Fibroblast of pulmonary artery (primary cell): ENCODE results near the gene SMIM7.

Experiments used
- DNase-seq: peaks from one replicate; pipeline ENCODE4 v3.0.0-alpha.2; 2010; ENCODE audit warnings: low read depth
- H3K4me3 ChIP-seq: replicated peaks from 2 replicates; pipeline ENCODE4 v1.5.1; 2011; ENCODE audit warnings: low read depth, mild to moderate bottlenecking, control low read depth, low read length, moderate library complexity
- TF ChIP-seq, protein P1 (sequence below): IDR thresholded peaks from 2 replicates; pipeline ENCODE4 v1.5.1; 2011; ENCODE audit warnings: mild to moderate bottlenecking, control low read depth, low read length, inconsistent platforms; ENCODE audit errors: missing control alignments

SMIM7 gene

DNA sequence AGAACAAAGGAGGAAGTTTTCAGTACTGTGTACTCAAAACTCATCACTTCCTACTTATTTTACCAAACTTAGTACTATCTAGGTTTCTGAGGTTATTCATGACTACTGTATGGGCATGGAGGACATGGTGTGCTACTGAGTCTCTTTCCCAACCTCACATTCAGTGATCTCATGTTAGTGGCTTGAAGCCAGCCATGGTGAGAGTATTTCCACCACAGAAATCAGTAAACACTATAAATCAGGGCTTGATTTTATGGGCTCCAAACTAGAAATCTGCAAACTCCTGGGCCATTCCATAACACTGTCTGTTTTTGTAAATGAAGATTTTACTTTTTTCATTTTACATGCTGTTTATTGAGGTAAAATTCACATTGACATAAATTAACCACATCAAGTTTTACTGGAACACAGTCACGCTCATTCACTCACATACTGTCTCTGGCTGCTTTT, 51.6 kb downstream of the SMIM7 start:
- DNase-seq, result peak; percentile 90
- no peak overlapping the region for H3K4me3 ChIP-seq
- TF ChIP-seq, protein P1, sequence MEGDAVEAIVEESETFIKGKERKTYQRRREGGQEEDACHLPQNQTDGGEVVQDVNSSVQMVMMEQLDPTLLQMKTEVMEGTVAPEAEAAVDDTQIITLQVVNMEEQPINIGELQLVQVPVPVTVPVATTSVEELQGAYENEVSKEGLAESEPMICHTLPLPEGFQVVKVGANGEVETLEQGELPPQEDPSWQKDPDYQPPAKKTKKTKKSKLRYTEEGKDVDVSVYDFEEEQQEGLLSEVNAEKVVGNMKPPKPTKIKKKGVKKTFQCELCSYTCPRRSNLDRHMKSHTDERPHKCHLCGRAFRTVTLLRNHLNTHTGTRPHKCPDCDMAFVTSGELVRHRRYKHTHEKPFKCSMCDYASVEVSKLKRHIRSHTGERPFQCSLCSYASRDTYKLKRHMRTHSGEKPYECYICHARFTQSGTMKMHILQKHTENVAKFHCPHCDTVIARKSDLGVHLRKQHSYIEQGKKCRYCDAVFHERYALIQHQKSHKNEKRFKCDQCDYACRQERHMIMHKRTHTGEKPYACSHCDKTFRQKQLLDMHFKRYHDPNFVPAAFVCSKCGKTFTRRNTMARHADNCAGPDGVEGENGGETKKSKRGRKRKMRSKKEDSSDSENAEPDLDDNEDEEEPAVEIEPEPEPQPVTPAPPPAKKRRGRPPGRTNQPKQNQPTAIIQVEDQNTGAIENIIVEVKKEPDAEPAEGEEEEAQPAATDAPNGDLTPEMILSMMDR, result no peak

DNA sequence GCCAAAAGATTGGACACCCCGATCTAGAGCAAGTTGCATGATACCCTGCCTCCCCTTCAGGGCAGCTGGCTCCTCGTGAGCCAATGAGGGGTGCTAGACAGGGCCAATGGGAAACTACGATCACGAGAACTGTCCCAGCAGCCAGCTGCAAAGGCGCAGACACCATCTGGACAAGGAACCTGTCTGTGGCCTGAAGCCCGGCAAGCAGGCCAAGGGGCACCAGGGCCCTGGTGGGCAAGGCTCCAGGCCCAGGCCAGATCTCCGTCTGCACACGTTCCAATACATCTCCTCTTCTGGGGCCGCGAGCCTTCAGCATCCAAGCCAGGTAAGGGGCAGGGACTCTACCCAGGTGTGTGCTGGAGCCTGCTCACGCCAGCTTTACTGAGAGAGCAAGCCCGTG, 52.1 kb downstream of the SMIM7 start:
- TF ChIP-seq, protein P1, result no peak
- no peak for DNase-seq
- H3K4me3 ChIP-seq, result no peak overlapping the region

DNA sequence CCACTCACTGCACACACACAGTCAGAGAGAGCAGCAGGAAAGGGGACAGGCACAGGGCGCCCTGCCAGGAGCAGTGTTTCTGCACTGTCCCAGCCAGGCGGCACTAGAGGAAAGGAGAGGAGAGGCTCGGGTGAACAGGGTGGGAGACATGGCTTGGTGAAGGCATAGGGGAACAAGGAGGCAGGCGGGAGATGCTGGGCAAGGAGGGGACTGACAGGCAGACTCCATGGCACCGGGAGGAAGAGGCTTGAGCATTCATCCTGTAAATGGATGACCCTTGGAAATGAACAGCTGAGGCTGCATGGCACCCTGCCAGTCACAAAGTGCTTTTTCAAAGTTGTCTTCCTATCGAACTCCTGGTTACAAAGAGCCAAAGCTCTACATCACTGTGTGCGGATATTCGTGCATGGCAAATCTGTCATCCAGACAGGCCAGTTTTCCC, 54.4 kb downstream of the SMIM7 start:
- TF ChIP-seq, protein P1, result no peak
- no peak for DNase-seq
- no peak overlapping the region for H3K4me3 ChIP-seq

DNA sequence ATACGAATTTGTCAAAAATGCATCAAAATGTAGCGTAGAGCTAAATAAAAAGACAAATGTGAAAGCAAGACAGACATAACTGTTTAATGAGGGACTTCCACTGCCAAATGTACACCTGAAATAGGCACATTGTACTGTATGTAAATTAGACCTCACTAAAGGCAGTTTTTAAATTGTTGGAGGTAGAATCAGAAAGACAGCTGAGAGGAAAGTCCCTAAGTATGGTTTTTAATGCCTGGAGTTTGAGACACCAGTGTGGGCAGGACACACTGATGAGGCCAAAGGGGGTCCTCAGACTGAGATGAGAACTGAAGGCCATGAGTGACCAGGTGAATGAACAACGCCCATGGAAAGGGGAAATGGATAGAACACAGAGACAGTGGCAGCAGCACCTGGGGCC, 54.8 kb downstream of the SMIM7 start:
- H3K4me3 ChIP-seq, result no peak overlapping the region
- no peak for DNase-seq
- TF ChIP-seq, protein P1, result no peak

DNA sequence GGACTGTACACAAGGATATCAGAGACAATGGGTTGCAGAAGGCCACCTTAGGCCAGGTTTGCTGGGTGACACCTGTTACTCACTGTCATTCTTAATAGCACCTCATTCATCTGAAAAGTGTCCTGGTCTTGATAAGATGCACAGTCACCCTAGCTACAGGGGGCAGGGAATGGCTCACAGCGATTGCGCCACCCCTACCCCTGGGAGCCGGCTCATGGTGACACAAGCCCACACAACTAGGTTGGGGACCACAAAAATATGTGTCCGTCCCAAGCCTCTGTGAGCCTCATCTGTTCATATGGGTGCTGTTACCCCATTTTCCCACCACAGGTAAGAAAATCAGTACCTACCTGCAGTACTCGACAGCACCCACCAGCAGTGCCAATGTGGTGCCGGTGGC, 55.3 kb downstream of the SMIM7 start:
- no peak for DNase-seq
- H3K4me3 ChIP-seq, result no peak overlapping the region
- TF ChIP-seq, protein P1, result no peak

DNA sequence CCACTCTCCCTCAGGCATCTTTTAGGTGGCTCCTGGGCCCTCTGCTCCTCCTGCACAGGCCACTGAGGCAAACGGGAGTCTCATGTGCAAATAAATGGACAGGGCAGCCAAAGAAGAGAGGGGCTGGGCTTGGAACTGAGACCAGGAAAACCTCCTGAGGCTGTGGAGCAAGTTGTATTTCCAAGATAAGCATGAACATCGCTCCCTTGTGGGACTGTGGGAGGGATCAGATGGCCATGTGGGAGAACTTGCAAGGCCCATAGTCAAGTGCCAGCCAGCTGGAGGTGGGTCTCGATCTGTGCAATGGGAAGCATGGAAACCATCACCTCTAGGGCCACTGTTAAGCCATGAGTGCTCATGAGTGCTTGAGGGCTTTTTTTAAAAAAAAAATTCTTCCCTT, 56.9 kb downstream of the SMIM7 start:
- DNase-seq, result no peak
- no peak overlapping the region for H3K4me3 ChIP-seq
- TF ChIP-seq, protein P1, result no peak

DNA sequence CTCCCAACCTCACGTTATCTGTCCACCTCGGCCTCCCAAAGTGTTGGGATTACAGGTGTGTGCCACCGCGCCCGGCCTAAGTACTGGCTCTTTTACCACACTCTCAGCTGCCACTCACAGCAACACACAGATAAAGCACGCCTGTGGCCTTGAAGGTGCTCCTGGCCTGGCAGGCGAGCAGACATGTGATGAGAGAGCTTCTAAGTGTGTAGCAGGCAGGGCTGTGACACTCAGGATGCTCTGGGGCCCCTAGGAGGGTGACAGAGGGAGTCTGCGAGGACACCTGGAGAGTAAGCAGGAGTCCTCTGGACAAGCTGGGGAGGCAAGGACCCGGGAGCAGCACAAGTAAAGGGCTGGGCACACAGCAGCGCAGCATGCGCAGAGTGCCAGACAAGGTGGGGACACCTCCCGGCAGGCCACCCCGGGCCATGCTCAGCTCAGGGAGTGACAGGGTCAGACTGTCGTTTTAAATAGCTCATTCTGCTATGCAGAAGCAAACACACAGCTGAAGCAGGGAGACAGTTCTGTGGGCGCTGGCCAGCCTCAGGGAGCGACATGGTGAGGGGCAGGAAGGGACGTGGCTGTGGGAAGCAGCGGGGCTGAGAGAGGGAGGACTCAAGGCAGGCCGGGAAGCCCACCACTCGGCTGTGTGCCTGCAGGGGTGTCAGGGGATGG, 58.4 kb downstream of the SMIM7 start:
- no peak overlapping the region for H3K4me3 ChIP-seq
- TF ChIP-seq, protein P1, result no peak
- DNase-seq, result no peak
